HG03442 (cell line): Measurements from ENCODE around the gene ITIH1.
"Not testable (repeated sequence)": the region's sequence is repeated elsewhere in the genome, so short reads cannot be mapped to it uniquely, and the experiment has no call there.

Experiments
- ATAC-seq: cut with Tn5 transposase; IDR thresholded peaks from one replicate; pipeline ENCODE4 v1.9.1; 2021; ENCODE audit warnings: mild to moderate bottlenecking, moderate library complexity; ENCODE audit not compliant: unreplicated experiment

The ITIH1 gene

GRCh38 chr3:52774066-52774713, 3.2 kb upstream of the ITIH1 start:
- ATAC-seq, result no peak

GRCh38 chr3:52774901-52775864, 2.2 kb upstream of the ITIH1 start:
- ATAC-seq, result no peak

DNA sequence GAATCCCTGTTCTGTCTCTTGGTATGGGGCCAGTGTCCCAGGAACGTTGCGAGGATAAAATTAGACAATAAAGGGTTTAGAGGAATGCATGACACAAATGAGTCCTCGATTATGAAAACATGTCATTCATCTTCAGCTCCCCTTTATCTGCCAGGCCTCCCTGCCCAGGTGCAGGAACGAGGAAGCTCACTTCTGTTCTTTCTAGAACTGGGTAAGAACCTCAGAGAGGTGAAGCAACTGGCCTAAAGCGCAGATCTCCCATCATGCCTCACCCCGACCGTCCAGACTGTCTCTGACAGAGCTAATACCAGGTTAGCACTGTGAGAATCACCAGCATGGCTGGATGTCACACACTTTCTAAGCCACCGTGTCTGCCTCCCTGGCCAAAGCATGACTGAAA, 1.5 kb upstream of the ITIH1 start:
- no peak for ATAC-seq

GRCh38 chr3:52776486-52776885, 913 bp upstream of the ITIH1 start:
- not testable (repeated sequence) for ATAC-seq

DNA sequence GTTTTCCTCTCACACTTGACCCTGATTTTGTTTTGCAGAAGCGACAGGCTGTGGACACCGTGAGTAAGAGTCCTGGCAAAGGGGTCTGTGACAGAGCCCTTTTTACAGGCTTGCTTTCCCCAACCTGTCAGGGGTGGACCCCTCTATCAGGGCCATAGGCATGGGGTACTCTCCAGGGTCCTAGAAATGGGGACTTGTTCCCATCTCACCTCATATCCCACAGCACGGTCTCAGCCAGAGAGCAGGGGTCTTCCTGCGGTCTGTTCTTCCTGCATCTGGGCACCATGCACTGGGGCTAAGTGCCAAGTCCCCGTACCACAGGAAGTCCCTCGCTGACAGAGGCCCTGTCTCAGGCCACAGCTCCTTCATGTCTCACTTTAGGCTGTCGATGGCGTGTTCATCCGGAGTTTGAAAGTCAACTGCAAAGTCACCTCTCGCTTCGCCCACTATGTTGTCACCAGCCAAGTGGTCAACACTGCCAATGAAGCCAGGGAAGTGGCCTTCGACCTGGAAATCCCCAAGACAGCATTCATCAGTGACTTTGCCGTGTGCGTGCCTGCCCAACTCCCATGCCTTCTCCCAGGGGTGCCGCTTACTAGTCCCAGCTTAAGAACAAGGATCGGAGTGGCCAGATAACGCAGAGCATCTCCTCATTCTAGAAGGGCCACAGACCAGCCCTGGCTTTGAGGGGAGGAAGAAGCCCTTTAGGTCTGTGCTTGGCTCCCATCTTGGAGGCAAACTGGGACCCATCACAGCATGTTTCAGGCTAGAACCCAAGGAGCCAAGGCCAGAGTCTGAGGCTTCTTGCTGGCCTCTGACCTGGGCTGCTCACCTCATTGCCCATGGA, 783 bp downstream of the ITIH1 start:
- ATAC-seq, result no peak

- ATAC-seq, result no peak
Measured at GRCh38 chr3:52779011-52779836, 1.8 kb downstream of the ITIH1 start.

DNA sequence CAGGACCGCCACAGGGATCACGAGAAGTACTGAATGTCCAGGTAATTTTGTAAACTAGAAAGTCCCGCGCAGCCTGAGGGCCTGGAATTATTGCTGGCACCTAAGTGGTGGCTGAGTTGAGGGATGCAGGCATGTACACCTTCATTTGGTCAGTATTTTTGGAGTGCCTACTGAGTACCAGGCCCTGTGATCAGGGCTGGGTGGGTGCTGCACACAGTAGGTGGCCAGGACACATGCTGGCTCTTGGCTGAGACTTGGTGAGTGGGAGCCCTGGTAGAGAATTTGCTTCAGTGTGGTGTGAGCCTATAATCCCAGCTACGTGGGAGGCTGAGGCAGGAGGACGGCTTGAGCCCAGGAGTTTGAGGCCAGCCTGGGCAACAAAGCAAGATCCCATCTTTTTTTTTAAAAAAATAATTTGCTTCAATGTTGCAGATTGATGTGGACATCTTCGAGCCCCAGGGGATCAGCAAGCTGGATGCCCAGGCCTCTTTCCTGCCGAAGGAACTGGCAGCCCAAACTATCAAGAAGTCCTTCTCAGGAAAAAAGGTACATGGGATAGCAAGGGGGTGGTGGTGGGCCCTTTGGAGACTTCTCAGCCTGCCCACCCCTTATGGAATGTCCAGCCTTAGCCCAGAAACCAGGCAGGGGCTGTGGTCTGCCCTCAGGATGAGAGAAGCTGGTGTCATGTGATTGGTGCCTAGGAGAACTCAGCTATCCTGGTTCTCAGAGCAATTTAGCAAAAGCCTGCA, 2.6 kb downstream of the ITIH1 start:
- no peak for ATAC-seq

GRCh38 chr3:52781741-52782140, 4.3 kb downstream of the ITIH1 start:
- no peak for ATAC-seq

DNA sequence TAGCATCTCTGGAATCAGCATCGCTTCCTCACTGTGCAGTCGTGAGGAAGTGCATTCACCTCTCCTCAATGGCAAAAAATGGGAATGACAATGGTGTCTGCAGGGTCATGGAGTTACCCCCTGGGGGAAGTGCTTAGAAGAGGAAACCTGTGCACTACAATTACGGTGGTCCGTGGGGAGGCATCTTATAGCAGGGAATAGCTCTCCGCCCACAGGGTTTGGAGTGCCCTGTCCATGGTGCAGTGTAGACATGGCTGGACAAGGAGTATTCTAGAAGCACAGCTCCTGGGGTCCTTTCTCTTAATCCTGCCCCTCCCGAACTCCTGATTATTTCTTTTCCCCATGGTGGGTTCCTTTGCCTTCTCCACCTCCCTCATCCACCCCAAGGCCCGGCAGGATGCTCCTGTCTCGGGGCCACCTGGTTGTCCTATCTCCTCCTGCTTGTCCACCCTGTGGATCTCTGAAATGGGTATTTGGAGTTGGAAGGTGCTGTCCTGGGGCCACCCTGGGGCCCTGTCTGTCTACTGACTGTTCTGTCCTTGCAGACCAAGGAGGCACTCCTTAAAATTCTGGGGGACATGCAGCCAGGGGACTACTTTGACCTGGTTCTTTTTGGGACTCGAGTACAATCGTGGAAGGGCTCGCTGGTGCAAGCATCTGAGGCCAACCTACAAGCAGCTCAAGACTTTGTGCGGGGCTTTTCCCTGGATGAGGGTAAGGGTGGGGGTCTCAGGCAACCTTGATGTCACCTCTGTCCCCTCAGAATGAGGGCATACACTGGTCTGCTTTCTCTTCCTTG, 5.2 kb downstream of the ITIH1 start:
- no peak for ATAC-seq

- ATAC-seq, result no peak
Measured at GRCh38 chr3:52783211-52783555, 5.8 kb downstream of the ITIH1 start.

DNA sequence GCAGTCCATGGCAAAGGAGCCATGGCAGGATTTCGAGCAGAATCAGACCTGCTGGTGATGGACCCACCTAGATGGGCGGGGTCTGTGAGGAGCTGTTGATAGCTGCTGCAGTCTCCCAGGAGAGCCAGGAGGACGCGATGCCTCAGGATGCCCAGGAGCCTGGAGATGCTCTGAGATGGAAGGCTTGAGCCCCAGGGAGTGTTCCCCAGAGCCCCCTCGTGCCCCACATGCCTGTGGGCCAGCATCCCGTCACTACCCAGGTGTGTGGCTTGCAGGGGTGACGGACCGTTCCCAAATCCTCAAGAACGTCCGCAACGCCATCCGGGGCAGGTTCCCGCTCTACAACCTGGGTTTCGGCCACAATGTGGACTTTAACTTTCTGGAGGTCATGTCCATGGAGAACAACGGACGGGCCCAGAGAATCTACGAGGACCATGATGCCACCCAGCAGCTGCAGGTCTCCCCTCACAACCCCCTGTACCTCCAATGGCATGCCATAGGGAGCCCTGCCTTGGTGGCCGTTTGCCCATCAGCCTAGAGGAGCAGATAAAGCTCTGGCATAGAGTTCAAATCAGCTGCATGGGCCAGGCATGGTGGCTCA, 6.7 kb downstream of the ITIH1 start:
- no peak for ATAC-seq

DNA sequence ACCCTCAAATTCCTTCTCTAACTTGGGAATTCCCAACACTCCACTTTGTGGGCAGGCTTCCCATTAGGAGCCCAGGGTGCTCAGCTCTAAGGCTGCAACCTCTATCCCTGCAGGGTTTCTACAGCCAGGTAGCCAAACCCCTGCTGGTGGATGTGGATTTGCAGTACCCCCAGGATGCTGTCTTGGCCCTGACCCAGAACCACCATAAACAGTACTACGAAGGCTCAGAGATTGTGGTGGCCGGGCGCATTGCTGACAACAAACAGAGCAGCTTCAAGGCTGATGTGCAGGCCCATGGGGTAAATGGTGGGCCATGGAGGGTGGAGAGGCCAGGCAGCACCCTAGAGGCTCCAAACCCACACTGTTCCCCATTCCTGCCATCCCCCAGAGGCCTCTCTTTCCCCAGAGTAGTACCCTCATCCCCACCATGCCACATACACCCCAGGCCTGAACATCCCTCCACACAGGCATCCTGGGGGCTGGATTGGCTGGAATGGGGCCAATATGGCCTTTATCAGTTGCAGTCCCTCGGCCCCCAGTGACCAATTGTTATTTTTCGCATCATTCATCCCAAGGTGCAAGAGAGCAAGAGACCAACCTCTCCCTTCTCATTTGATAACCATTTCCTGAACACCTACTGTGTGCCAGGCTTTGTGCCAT, 7.7 kb downstream of the ITIH1 start:
- ATAC-seq, result no peak

DNA sequence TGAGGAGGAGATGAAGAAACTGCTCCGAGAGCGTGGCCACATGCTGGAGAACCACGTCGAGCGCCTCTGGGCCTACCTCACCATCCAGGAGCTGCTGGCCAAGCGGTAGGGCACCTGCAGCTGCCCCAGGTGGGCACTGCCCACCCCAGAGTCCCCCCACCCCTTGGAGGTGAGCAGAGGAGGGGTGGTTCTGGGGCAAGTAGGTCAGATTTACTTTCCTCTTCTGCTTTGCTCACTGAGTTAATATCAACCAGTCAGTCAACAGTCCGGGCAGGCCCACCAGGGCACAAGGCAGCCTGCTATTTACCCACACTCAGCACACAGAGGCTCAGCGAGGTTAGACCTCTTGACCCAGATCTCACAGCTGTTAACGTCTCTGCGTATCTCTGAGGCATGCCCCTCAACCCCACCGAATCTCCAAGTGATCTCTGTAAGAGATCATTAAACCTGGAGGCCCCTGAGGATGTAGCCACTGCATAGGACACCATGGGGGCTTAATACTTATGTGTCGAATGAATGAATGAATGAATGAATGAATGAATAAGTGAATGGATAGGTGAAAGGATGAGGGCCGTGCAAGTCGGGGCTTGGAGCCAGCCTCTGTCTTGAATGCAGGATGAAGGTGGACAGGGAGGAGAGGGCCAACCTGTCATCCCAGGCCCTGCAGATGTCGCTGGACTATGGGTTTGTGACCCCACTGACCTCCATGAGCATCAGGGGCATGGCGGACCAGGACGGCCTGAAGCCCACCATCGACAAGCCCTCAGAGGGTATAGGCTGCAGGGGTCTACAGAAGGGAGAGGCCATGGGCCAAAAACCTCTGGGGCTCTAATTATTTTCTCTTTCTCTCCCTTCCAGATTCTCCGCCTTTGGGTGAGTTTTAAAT, 9.2 kb downstream of the ITIH1 start:
- no peak for ATAC-seq

- no peak for ATAC-seq
Measured at GRCh38 chr3:52787246-52787645, 9.8 kb downstream of the ITIH1 start.

DNA sequence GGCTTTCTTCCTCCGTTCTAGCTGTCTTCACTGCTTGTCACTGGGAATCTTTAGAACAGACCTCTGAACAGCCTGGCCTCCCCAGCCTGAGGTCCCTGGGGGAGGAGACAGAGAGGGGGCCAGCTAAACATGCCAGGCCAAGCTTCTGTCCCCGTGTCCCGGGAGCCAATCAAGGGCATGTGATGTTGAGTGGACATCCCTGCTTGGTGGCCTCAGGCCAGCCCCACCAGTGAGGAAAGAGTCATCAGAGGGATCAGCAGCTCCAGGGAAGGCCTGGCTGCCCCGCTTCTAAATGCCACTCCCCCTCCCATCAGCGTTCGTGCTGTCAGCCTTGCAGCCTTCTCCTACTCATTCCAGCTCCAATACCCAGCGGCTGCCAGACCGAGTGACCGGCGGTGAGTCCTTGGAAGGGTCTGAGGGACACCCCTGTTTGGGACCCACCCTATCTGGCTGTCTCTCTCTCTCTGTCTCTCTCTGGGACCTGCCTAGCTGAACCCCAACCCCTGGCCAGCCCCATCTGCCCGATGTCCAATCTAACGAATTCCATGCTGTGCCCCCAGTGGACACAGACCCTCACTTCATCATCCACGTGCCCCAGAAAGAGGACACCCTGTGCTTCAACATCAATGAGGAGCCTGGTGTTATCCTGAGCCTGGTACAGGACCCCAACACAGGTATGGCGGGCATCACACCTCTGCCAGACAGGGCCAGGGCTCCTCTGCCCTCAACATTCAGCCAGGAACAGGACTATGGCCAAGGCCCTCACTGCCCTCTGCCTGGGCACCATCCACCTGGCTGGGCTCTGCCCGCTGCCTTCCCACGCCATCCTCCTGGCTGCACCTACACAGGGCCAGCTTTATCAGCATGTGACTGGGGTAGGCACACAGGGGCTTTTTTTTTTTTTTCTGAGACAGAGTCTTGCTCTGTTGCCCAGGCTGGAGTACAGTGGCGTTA, 10.6 kb downstream of the ITIH1 start:
- no peak for ATAC-seq
